GM23248 (cell line): ENCODE results near the gene INTS6L.

ENCODE experiments used
- EZH2 ChIP-seq: fragments of 200-600 bp; sonication (generic); IDR thresholded peaks from 2 replicates; pipeline ENCODE4 v1.6.1; 2018; ENCODE audit warnings: antibody characterized with exemption, mild to moderate bottlenecking; ENCODE audit not compliant: insufficient read depth, poor library complexity, severe bottlenecking
- EZH2phosphoT487 ChIP-seq: fragments of 200-600 bp; sonication (generic); IDR thresholded peaks from 2 replicates; pipeline ENCODE4 v1.6.1; 2018; ENCODE audit warnings: antibody characterized with exemption, moderate library complexity, mild to moderate bottlenecking, low read depth; ENCODE audit not compliant: insufficient read depth

GRCh38 chrX:135596495-135596894 lies 76.0 kb downstream of the INTS6L start:
- TF ChIP-seq EZH2phosphoT487 (no peak), EZH2 (no peak)
